HG02610 (cell line): ENCODE data around the gene FMNL1.

ENCODE experiments used
- ATAC-seq: cut with Tn5 transposase; IDR thresholded peaks from one replicate; pipeline ENCODE4 v1.9.1; 2021; ENCODE audit warnings: mild to moderate bottlenecking, moderate library complexity; ENCODE audit not compliant: unreplicated experiment

FMNL1 gene

GRCh38 chr17:45296833-45297124, 75.1 kb downstream of the FMNL1 start:
- no peak for ATAC-seq
